ENCODE measurements around the gene EIF2S3B. TPM values are rescaled to one million over a fixed set of nuclear protein-coding genes. Genes with fewer than 3 reads are reported as not detected.

The EIF2S3B gene
- total RNA-seq, 1 experiment from 2014 or later: 0.55 TPM

- TF ChIP-seq ARID4B (CRISPR knock-in tag; IDR thresholded peaks at IDR 0.05; ENCODE audit: borderline replicate concordance) (no peak), USF1 (CRISPR knock-in tag; IDR thresholded peaks at IDR 0.05) (no peak), TCF7 (CRISPR knock-in tag; IDR thresholded peaks at IDR 0.05; ENCODE audit: low read depth) (no peak), AFF4 (CRISPR knock-in tag; IDR thresholded peaks at IDR 0.05; ENCODE audit: borderline replicate concordance) (no peak), HMGXB4 (CRISPR knock-in tag; IDR thresholded peaks at IDR 0.05) (no peak), MLX (CRISPR knock-in tag; IDR thresholded peaks at IDR 0.05) (no peak), FOXP4 (CRISPR knock-in tag; IDR thresholded peaks at IDR 0.05) (no peak), SMAD3 (CRISPR knock-in tag; IDR thresholded peaks at IDR 0.05; ENCODE audit: borderline replicate concordance) (no peak), MAX (CRISPR knock-in tag; IDR thresholded peaks at IDR 0.05) (no peak)
Observed at GRCh38 chr12:10501030-10501429, 4.7 kb upstream of the EIF2S3B start (continued).

GRCh38 chr12:10503460-10503859, 2.2 kb upstream of the EIF2S3B start:
- H3K4me3 Mint-ChIP-seq: no peak overlapping the region
- no peaks in the 10 kb centered on the region for H3K36me3 Mint-ChIP-seq
- TF ChIP-seq RORB (CRISPR knock-in tag; IDR thresholded peaks at IDR 0.05) (no peak), ERG (CRISPR knock-in tag; IDR thresholded peaks at IDR 0.05) (no peak), JUN (CRISPR knock-in tag; IDR thresholded peaks at IDR 0.05) (no peak), ZNF423 (CRISPR knock-in tag; IDR thresholded peaks at IDR 0.05) (no peak), GABPB1 (CRISPR knock-in tag; IDR thresholded peaks at IDR 0.05) (no peak), ZNF425 (CRISPR knock-in tag; conservative IDR thresholded peaks at IDR 0.05) (no peak), ZNF396 (CRISPR knock-in tag; IDR thresholded peaks at IDR 0.05; ENCODE audit: borderline replicate concordance) (no peak)
- no peaks in the 10 kb centered on the region for H3K27me3 Mint-ChIP-seq (ENCODE audit: low read depth)
- DNase-seq (ENCODE audit: low spot score): no peak
- no peaks in the 10 kb centered on the region for H3K4me1 Mint-ChIP-seq
- H3K27ac Mint-ChIP-seq: no peak overlapping the region
- ChIA-PET POLR2A (no interaction called here), CTCF (no interaction called here)
- ATAC-seq: no peak
- peaks cover 11% of the 10 kb centered on the region; the same call in 1 of the 2 replicates for H3K9me3 Mint-ChIP-seq

Data from WTC11 (cell line).